22Rv1 (cell line): ENCODE results near the gene ABTB2.

ENCODE experiments used
- H3K27ac ChIP-seq: fragments of 450-650 bp; 2 replicates; pipeline ENCODE4 v1.5.1; 2017
- ZFX ChIP-seq: fragments of 450-650 bp; IDR thresholded peaks from 2 replicates; pipeline ENCODE4 v1.6.1; 2017; ENCODE audit warnings: antibody characterized with exemption, borderline replicate concordance
- TF ChIP-seq, protein P1 (sequence below): fragments of 450-650 bp; IDR thresholded peaks from 2 replicates; pipeline ENCODE4 v1.5.1; 2017; ENCODE audit warnings: mild to moderate bottlenecking

Gene ABTB2

DNA sequence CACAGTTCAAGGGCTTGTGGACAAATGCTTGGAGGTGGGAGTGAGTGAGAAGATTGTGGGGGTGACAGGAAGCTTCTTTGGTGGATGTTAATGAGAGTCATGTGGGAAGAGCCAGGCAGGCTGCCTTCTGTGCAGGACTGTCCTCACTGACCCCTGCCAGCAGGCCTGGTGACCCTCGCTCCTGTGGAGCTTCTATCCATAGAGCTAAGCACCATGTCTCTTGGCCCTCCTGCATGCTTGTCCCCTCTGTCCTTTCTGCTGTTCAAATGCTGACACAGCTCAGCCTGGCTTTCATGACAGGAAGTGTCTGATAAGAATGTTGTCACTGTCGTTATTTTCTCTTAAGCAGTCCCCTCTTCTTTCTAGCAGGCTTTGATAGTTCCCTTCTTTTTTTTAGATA, 214.8 kb downstream of the ABTB2 start:
- TF ChIP-seq, protein P1, sequence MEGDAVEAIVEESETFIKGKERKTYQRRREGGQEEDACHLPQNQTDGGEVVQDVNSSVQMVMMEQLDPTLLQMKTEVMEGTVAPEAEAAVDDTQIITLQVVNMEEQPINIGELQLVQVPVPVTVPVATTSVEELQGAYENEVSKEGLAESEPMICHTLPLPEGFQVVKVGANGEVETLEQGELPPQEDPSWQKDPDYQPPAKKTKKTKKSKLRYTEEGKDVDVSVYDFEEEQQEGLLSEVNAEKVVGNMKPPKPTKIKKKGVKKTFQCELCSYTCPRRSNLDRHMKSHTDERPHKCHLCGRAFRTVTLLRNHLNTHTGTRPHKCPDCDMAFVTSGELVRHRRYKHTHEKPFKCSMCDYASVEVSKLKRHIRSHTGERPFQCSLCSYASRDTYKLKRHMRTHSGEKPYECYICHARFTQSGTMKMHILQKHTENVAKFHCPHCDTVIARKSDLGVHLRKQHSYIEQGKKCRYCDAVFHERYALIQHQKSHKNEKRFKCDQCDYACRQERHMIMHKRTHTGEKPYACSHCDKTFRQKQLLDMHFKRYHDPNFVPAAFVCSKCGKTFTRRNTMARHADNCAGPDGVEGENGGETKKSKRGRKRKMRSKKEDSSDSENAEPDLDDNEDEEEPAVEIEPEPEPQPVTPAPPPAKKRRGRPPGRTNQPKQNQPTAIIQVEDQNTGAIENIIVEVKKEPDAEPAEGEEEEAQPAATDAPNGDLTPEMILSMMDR, result no peak
- no peak for TF ChIP-seq ZFX
- H3K27ac ChIP-seq, result no peak overlapping the region

GRCh38 chr11:34140149-34140548, 217.7 kb downstream of the ABTB2 start:
- H3K27ac ChIP-seq, result no peak overlapping the region
- TF ChIP-seq ZFX, result no peak
- TF ChIP-seq, protein P1, result no peak

DNA sequence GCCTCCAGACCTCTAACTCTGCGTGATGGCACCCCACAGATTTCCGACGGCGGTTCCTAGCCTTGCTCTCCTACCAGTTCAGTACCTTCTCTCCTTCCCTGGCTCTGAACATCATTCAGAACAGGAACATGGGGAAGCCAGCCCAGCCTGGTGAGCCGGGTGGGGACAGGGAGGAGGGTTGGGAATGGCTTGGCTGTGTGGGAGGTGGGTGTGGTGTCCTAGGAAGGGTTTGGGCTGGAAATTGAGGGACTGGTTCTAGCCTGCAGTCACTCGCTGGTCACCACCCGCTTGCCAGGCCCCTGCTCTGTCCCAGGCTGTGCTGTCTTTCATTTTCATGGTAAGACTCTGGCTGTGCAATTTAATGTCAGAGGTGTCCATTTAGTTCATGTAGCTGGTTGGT, 218.5 kb downstream of the ABTB2 start:
- TF ChIP-seq ZFX, result no peak
- TF ChIP-seq, protein P1, result no peak
- H3K27ac ChIP-seq, result no peak overlapping the region

DNA sequence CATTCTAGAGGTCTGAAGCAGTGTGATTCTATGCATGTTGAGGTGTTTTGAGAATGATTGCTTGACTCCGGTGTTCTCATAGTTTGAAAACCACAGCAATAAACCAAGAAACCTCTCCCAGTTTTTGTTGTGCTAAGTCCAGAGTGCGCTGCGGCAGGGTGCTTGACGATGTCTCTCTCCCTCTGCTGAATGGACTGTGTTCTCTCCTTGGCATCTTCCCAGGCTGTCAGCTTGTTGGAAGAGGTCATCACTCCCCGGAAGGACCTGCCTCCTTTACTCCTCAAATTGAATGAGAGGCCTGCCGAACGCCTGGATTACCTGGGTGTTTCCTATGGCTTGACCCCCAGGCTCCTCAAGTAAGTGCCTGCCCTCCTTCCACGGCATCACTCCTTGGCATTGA, 221.4 kb downstream of the ABTB2 start:
- no peak for TF ChIP-seq ZFX
- TF ChIP-seq, protein P1, result no peak
- H3K27ac ChIP-seq, result no peak overlapping the region

- no peak overlapping the region for H3K27ac ChIP-seq
These were observed 222.4 kb downstream of the ABTB2 start for GRCh38 chr11:34135439-34135838.

DNA sequence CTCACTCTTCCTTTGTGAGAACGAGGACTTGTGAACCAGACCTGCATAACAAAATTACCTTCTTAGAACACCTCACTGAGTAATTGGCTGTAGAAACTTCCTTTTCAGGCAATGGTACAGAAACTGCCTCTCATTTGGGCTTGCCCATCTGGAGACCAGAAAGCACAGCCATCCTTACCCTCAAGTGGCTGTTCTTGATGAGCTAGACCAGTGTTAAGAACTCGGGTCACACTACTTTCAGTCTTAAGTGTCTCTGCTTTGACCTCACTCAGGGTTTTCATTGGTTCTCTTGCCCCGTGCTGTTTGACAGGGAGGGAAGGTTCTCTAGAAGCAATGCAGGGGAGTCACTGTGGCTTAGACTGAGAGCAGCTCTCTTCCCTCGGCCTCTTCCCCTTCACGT, 223.0 kb downstream of the ABTB2 start:
- TF ChIP-seq, protein P1, result no peak
- TF ChIP-seq ZFX, result no peak
- no peak overlapping the region for H3K27ac ChIP-seq

More at GRCh38 chr11:34135439-34135838, 222.4 kb downstream of the ABTB2 start:
- no peak for TF ChIP-seq ZFX
- TF ChIP-seq, protein P1, result no peak

DNA sequence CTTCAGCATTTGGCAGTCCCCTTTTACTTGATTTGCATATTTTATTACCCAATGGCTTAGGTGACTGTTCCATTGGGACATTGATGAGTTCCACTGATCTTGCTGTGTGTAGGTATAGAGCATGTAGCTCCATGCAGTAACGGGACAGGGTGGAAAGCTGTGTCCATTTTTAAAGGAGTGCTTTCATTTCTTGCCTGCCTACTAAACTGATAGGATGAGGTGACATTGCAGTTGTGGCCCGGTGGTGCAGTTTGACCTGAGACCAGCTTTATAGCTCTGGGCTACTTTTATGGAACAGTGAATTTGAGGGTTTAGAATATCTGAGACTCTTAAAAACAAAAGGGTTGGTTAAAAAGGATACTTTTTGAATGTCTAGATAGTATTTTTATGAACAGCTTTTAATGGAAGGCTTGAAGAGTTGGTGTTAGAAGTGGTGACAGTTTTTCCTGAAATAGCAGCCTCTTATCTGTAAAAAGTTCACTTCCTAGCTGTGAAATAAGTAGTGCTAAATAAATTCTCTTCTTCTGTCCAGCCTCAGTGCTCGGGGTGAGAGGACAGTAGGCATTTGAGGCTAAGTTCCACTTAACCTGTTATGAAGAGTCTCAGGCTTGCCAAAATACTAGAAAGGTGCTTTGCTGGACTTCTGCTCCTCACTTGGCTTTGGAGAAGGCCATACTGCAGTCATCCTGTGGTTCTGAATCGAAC, 225.4 kb downstream of the ABTB2 start:
- TF ChIP-seq ZFX, result no peak
- TF ChIP-seq, protein P1, result no peak
- no peak overlapping the region for H3K27ac ChIP-seq
